Prostate gland (tissue), 2 donors: Measurements from ENCODE around the gene LINGO1. TPM values are rescaled to one million over a fixed set of nuclear protein-coding genes. Genes with fewer than 3 reads are reported as not detected.

ENCODE experiments used
- DNase-seq: peaks from one replicate; pipeline ENCODE4 v3.0.0-alpha.2; 2019; ENCODE audit warnings: low spot score
- H3K27ac ChIP-seq, 2 donors: fragments of 200-600 bp; sonication (generic); 2 replicates each; pipeline ENCODE4 v1.5.1; 2017 to 2019
- H3K27me3 ChIP-seq: fragments of 200-600 bp; sonication (generic); replicated peaks from 2 replicates; pipeline ENCODE4 v1.5.1; 2019; ENCODE audit not compliant: insufficient read depth
- H3K36me3 ChIP-seq, 2 donors: fragments of 200-600 bp; sonication (generic); 1 replicate in 1 of 2; 2 replicates in 1 of 2; pipeline versions ENCODE4 v1.5.1 to v1.8.1; 2017 to 2019
- H3K4me1 ChIP-seq: fragments of 200-600 bp; sonication (generic); replicated peaks from 2 replicates; pipeline ENCODE4 v1.5.1; 2019
- H3K4me3 ChIP-seq, 2 donors: fragments of 200-600 bp; sonication (generic); 2 replicates each; pipeline ENCODE4 v1.5.1; 2017 to 2019
- H3K9me3 ChIP-seq: fragments of 200-600 bp; sonication (generic); 2 replicates; pipeline ENCODE4 v1.5.1; 2017
- POLR2A ChIP-seq: fragments of 450-650 bp; IDR thresholded peaks from one replicate; pipeline ENCODE4 v1.6.1; 2016; ENCODE audit warnings: antibody characterized with exemption, mild to moderate bottlenecking
- POLR2AphosphoS5 ChIP-seq: sonication (generic); formaldehyde crosslinking; IDR thresholded peaks from one replicate; pipeline ENCODE4 v1.6.1; 2017; ENCODE audit warnings: antibody characterized with exemption
- WGBS: methylation state at CpG from one replicate; pipeline ENCODE4 v1.1.5; 2018; 5-methylcytosine and 5-hydroxymethylcytosine counted together
- intact Hi-C: fragments of 100-400 bp; cut with DNase I; formaldehyde crosslinking; loops from one replicate; pipeline ENCODE4 v1.14.2; 2022
- total RNA-seq, 2 donors: library from RNA; depleted of rRNA; stranded (reverse); fragments of >200 nt; gene quantifications; one replicate each; pipeline ENCODE4 v1.1.0, GENCODE V29; 2016
- TF ChIP-seq, protein P1 (sequence below), 4 experiments: fragments of 200-600 bp in 2 of 4; fragments of 450-650 bp in 2 of 4; sonication (generic) in 2 of 4; IDR thresholded peaks; 1 replicate in 3 of 4; 2 replicates in 1 of 4; pipeline ENCODE4 v1.5.1; 2016 to 2019; ENCODE audit warnings: antibody characterized with exemption in 4 of 4, mild to moderate bottlenecking in 2 of 4, moderate library complexity in 2 of 4

Gene LINGO1
- total RNA-seq, 2 donors from 2014 or later, result 2.9 to 10.2 TPM

- H3K4me3 ChIP-seq, result no peak overlapping the region
- H3K27ac ChIP-seq, result no peak overlapping the region
- WGBS, result 97% methylated on average over 2 of the region's 2 CpGs
- no peaks in the 10 kb centered on the region for H3K9me3 ChIP-seq
- no peaks in the 10 kb centered on the region for H3K36me3 ChIP-seq
- peaks cover 9% of the 10 kb centered on the region for H3K27me3 ChIP-seq
- no peaks in the 10 kb centered on the region for H3K4me1 ChIP-seq
- intact Hi-C loops, result no loop called here
- no peak for DNase-seq
- TF ChIP-seq, protein P1, sequence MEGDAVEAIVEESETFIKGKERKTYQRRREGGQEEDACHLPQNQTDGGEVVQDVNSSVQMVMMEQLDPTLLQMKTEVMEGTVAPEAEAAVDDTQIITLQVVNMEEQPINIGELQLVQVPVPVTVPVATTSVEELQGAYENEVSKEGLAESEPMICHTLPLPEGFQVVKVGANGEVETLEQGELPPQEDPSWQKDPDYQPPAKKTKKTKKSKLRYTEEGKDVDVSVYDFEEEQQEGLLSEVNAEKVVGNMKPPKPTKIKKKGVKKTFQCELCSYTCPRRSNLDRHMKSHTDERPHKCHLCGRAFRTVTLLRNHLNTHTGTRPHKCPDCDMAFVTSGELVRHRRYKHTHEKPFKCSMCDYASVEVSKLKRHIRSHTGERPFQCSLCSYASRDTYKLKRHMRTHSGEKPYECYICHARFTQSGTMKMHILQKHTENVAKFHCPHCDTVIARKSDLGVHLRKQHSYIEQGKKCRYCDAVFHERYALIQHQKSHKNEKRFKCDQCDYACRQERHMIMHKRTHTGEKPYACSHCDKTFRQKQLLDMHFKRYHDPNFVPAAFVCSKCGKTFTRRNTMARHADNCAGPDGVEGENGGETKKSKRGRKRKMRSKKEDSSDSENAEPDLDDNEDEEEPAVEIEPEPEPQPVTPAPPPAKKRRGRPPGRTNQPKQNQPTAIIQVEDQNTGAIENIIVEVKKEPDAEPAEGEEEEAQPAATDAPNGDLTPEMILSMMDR (IDR thresholded peaks at IDR 0.05), result no peak
- no peak for TF ChIP-seq POLR2AphosphoS5
- no peak for TF ChIP-seq POLR2A
Observed at GRCh38 chr15:77627581-77627980, 5.1 kb downstream of the LINGO1 start.

- H3K4me1 ChIP-seq, result no peaks in the 10 kb centered on the region
- WGBS, result 85% methylated on average over 12 of the region's 12 CpGs
- DNase-seq, result no peak
- H3K4me3 ChIP-seq, result no peak overlapping the region
- intact Hi-C loops, result no loop called here
- H3K27me3 ChIP-seq, result peaks cover 8% of the 10 kb centered on the region
- no peak overlapping the region for H3K27ac ChIP-seq
- TF ChIP-seq, protein P1 (IDR thresholded peaks at IDR 0.05), result no peak
- TF ChIP-seq POLR2A (no peak), POLR2AphosphoS5 (no peak)
- H3K9me3 ChIP-seq, result no peaks in the 10 kb centered on the region
- H3K36me3 ChIP-seq, result no peaks in the 10 kb centered on the region
Observed at GRCh38 chr15:77627067-77627466, 5.6 kb downstream of the LINGO1 start.

DNA sequence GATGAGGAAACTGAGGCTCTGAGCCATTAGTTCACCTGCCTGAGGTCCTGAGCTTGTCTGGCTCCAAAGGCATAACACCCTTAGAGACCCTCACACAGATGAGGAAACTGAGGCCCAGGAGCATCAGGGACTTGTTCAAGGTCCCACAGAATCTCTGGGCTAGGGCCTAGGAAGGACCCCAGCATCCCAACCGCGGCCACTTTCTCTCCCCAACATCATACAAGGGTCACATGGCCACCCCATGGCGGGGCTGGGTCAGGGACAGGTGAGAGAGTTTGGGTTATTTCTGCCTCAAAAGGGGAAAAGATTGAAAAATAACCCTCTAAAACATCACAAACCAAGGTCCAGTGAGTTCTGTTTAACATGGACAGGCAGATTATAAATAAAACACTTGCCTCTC is 6.7 kb downstream of the LINGO1 start:
- H3K27me3 ChIP-seq, result no peaks in the 10 kb centered on the region
- H3K4me1 ChIP-seq, result no peaks in the 10 kb centered on the region
- DNase-seq, result no peak
- no peak overlapping the region for H3K4me3 ChIP-seq
- no peaks in the 10 kb centered on the region for H3K9me3 ChIP-seq
- H3K36me3 ChIP-seq, result no peaks in the 10 kb centered on the region
- no peak for TF ChIP-seq POLR2AphosphoS5
- no peak for TF ChIP-seq POLR2A
- TF ChIP-seq, protein P1 (IDR thresholded peaks at IDR 0.05), result no peak
- no peak overlapping the region for H3K27ac ChIP-seq
- 98% methylated on average over 3 of the region's 3 CpGs for WGBS
- intact Hi-C loops, result no loop called here

GRCh38 chr15:77625376-77625775 is 7.3 kb downstream of the LINGO1 start:
- intact Hi-C loops, result no loop called here

DNA sequence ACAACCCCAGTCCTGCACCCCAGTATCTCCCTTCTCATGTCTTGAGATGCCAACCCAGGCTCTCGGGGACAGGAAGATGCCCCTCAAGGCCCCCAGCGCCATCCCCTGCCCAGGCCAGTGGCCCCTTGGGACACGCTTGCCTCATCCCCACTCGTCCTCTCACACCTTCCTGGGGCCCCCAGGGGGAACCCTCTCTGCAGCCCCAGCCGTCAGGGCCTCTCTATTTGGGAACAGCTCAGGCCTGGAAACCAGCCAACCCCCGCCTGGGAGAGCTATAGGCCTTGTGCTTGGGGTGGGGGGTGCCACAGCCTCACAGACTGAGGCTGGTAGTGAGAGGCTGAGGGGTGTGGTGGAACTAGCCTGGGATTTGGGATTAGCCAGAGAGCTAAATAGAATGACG is 7.8 kb downstream of the LINGO1 start:
- Histone ChIP-seq H3K4me3 (no peak overlapping the region), H3K36me3 (no peaks in the 10 kb centered on the region), H3K27me3 (no peaks in the 10 kb centered on the region), H3K4me1 (no peaks in the 10 kb centered on the region), H3K9me3 (no peaks in the 10 kb centered on the region), H3K27ac (no peak overlapping the region)
- no peak for TF ChIP-seq POLR2A
- TF ChIP-seq, protein P1 (IDR thresholded peaks at IDR 0.05), result no peak
- TF ChIP-seq POLR2AphosphoS5, result no peak
- intact Hi-C loops, result no loop called here
- WGBS, result 66% methylated on average over 7 of the region's 7 CpGs
- DNase-seq, result no peak

More at GRCh38 chr15:77625376-77625775, 7.3 kb downstream of the LINGO1 start:
- H3K4me1 ChIP-seq, result no peaks in the 10 kb centered on the region
- DNase-seq, result no peak
- H3K36me3 ChIP-seq, result no peaks in the 10 kb centered on the region
- TF ChIP-seq POLR2A, result no peak
- H3K4me3 ChIP-seq, result no peak overlapping the region
- H3K27ac ChIP-seq, result no peak overlapping the region
- WGBS, result 93% methylated on average over 3 of the region's 3 CpGs
- H3K9me3 ChIP-seq, result no peaks in the 10 kb centered on the region
- no peaks in the 10 kb centered on the region for H3K27me3 ChIP-seq
